SU-DHL-6 (cell line): ENCODE data around the gene MKI67.

Experiments used
- H2AFZ ChIP-seq: fragments of 200-600 bp; sonication (generic); 2 replicates; pipeline ENCODE4 v1.6.1; 2014; ENCODE audit warnings: low read depth, mild to moderate bottlenecking, moderate library complexity, mixed read lengths, antibody characterized with exemption, low read length; ENCODE audit not compliant: severe bottlenecking
- H3F3A ChIP-seq: fragments of 200-600 bp; shearing (Covaris generic); 2 replicates; pipeline ENCODE4 v1.6.0; 2016; ENCODE audit warnings: antibody characterized with exemption, mild to moderate bottlenecking; ENCODE audit not compliant: insufficient read depth
- H3K27ac ChIP-seq: fragments of 200-600 bp; sonication (generic); 2 replicates; pipeline ENCODE4 v1.5.1; 2016; ENCODE audit warnings: low read depth, mild to moderate bottlenecking, low read length, moderate library complexity, mixed read lengths
- H3K27me3 ChIP-seq: fragments of 200-600 bp; sonication (generic), shearing (Covaris generic); 2 replicates; pipeline ENCODE4 v1.6.0; 2014; ENCODE audit warnings: mild to moderate bottlenecking, low read length
- H3K36me3 ChIP-seq: fragments of 200-600 bp; sonication (generic); 2 replicates; pipeline ENCODE4 v1.6.1; 2014; ENCODE audit warnings: mild to moderate bottlenecking, low read length, mixed read lengths
- H3K4me2 ChIP-seq: fragments of 300-600, 200-600 bp; shearing (Covaris generic), sonication (generic); 2 replicates; pipeline ENCODE4 v1.6.0; 2014; ENCODE audit warnings: low read length, low read depth, mild to moderate bottlenecking; ENCODE audit not compliant: poor library complexity, severe bottlenecking
- H3K4me3 ChIP-seq: fragments of 200-600 bp; sonication (generic); 2 replicates; pipeline ENCODE4 v1.5.1; 2014; ENCODE audit warnings: antibody characterized with exemption, low read length, mild to moderate bottlenecking, mixed read lengths; ENCODE audit not compliant: insufficient read depth, poor library complexity, severe bottlenecking
- H3K79me2 ChIP-seq: fragments of 200-600 bp; sonication (generic); 2 replicates; pipeline ENCODE4 v1.6.1; 2014; ENCODE audit warnings: mild to moderate bottlenecking, low read length, moderate library complexity; ENCODE audit not compliant: insufficient read depth
- H3K9ac ChIP-seq: fragments of 200-600 bp; sonication (generic); 2 replicates; pipeline ENCODE4 v1.7.0; 2014; ENCODE audit warnings: mild to moderate bottlenecking, low read length
- H3K9me2 ChIP-seq: fragments of 200-600 bp; sonication (generic); replicated peaks from 2 replicates; pipeline ENCODE4 v1.6.1; 2014; ENCODE audit warnings: low read length; ENCODE audit not compliant: insufficient read depth
- H3K9me3 ChIP-seq: fragments of 200-600 bp; sonication (generic); 2 replicates; pipeline ENCODE4 v1.6.1; 2014; ENCODE audit warnings: low read length, mixed read lengths; ENCODE audit not compliant: insufficient read depth
- H4K20me1 ChIP-seq: fragments of 200-600 bp; sonication (generic); 2 replicates; pipeline ENCODE4 v1.6.1; 2014; ENCODE audit warnings: low read depth, mild to moderate bottlenecking, antibody characterized with exemption, low read length, moderate library complexity, mixed read lengths
- EZH2phosphoT487 ChIP-seq: fragments of 200-600 bp; sonication (generic), shearing (Covaris generic); conservative IDR thresholded peaks from 2 replicates; pipeline ENCODE4 v1.6.1; 2018; ENCODE audit warnings: mild to moderate bottlenecking, antibody characterized with exemption, low read length, moderate library complexity, mixed read lengths
- TF ChIP-seq, protein P1 (sequence below): fragments of 200-600 bp; sonication (generic); IDR thresholded peaks from one replicate; pipeline ENCODE4 v1.5.1; 2017; ENCODE audit warnings: antibody characterized with exemption, mild to moderate bottlenecking, low read length, moderate library complexity; ENCODE audit not compliant: insufficient read depth, poor library complexity, severe bottlenecking

Gene MKI67

DNA sequence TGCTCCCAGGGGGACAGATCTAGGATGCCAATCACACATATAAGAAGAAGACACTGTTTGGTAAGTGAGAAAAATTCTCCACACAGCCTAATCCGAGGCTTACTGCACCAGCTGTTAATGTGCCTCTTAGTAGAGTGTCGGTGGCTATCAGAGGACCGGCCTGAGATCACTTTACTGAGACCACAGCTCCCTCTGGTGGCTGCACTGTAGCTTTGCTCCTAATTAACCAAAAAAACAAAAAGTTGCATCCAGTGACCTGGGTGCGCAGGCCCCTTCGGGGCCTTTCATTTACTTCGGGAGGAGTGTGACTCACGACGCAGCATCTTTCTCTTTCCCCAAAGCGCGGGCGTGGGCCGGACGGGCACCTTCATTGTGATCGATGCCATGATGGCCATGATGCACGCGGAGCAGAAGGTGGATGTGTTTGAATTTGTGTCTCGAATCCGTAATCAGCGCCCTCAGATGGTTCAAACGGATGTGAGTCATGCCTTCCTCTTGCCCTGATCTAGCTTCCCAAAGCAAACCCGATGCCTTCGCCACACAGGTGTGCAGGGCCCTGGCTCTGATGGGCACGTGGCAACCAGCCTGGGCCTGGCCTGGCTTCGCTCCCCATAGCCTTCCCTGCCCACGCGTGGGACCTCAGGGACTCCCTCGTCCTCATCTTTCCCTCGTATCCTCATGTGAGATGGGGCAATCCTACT lies 56.7 kb downstream of the MKI67 start:
- H3K4me2 ChIP-seq = no peak overlapping the region
- H3K9me2 ChIP-seq = no peaks in the 10 kb centered on the region
- H2AFZ ChIP-seq = no peak overlapping the region
- H3K9me3 ChIP-seq = no peaks in the 10 kb centered on the region
- H3K4me3 ChIP-seq = no peak overlapping the region
- no peaks in the 10 kb centered on the region for H3K27me3 ChIP-seq
- H4K20me1 ChIP-seq = no peaks in the 10 kb centered on the region
- no peaks in the 10 kb centered on the region for H3F3A ChIP-seq
- no peak overlapping the region for H3K9ac ChIP-seq
- H3K27ac ChIP-seq = no peak overlapping the region
- H3K79me2 ChIP-seq = no peaks in the 10 kb centered on the region
- TF ChIP-seq EZH2phosphoT487 = no peak
- TF ChIP-seq, protein P1, sequence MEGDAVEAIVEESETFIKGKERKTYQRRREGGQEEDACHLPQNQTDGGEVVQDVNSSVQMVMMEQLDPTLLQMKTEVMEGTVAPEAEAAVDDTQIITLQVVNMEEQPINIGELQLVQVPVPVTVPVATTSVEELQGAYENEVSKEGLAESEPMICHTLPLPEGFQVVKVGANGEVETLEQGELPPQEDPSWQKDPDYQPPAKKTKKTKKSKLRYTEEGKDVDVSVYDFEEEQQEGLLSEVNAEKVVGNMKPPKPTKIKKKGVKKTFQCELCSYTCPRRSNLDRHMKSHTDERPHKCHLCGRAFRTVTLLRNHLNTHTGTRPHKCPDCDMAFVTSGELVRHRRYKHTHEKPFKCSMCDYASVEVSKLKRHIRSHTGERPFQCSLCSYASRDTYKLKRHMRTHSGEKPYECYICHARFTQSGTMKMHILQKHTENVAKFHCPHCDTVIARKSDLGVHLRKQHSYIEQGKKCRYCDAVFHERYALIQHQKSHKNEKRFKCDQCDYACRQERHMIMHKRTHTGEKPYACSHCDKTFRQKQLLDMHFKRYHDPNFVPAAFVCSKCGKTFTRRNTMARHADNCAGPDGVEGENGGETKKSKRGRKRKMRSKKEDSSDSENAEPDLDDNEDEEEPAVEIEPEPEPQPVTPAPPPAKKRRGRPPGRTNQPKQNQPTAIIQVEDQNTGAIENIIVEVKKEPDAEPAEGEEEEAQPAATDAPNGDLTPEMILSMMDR = peak; percentile 66
- H3K36me3 ChIP-seq = no peaks in the 10 kb centered on the region

DNA sequence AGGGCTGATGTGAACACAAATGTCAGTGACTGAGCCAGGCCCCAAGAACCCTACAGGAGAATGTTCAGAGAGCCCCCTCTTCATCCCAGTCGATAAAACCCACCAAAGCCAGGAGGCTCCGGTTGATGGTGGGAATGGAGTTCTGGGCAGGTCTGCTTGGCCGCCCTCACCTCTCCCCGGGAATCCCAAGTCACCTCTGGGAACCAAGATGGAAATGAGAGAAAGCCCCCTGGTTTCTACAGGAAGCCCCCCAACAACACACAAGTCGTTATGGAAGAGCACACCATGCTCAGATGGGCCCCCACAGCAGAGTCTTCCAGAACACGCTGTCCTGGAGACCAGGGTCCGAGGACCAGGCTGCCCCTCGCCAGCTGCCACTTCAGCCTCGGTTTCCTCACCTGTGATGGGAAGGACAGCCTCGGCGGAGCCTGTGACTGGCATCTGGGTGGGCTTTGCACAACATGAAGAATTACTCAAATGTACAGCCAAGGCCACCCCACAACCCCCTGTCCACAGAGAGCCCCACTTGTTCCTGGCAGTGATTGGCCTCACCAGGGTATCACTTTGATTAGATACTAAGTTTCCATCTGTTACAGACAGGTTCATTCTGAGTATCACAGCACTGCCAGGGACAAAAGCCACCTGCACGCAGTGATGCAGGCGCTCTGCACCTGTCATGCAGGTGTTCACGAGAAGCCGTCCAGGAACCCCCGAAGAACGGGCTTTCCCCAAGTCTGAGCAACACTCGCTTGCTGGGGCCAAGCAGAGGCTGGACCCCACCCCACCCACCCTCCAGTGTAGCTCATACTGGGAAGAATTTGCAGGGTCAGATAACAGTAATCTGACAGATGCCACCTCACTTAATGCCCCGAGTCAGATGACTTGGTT lies 57.6 kb downstream of the MKI67 start:
- H3K27me3 ChIP-seq = no peaks in the 10 kb centered on the region
- H3K9ac ChIP-seq = no peak overlapping the region
- H3K9me3 ChIP-seq = no peaks in the 10 kb centered on the region
- no peaks in the 10 kb centered on the region for H3K9me2 ChIP-seq
- no peak overlapping the region for H2AFZ ChIP-seq
- TF ChIP-seq, protein P1 = no peak
- no peak for TF ChIP-seq EZH2phosphoT487
- peaks cover under 1% of the 10 kb centered on the region; the same call in 1 of the 2 replicates for H3F3A ChIP-seq
- no peaks in the 10 kb centered on the region for H3K36me3 ChIP-seq
- H3K4me3 ChIP-seq = no peak overlapping the region
- H3K4me2 ChIP-seq = no peak overlapping the region
- no peak overlapping the region for H3K27ac ChIP-seq
- no peaks in the 10 kb centered on the region for H3K79me2 ChIP-seq
- no peaks in the 10 kb centered on the region for H4K20me1 ChIP-seq

- H3K27me3 ChIP-seq = no peaks in the 10 kb centered on the region
- H3K36me3 ChIP-seq = no peaks in the 10 kb centered on the region
- H4K20me1 ChIP-seq = no peaks in the 10 kb centered on the region
- H3K9me2 ChIP-seq = no peaks in the 10 kb centered on the region
- H3K27ac ChIP-seq = no peak overlapping the region
- no peak overlapping the region for H3K4me2 ChIP-seq
- TF ChIP-seq EZH2phosphoT487 = no peak
- TF ChIP-seq, protein P1 = no peak
- H3K9ac ChIP-seq = no peak overlapping the region
- H2AFZ ChIP-seq = no peak overlapping the region
- H3K4me3 ChIP-seq = no peak overlapping the region
- H3K79me2 ChIP-seq = no peaks in the 10 kb centered on the region
- peaks cover 6% of the 10 kb centered on the region; the same call in 1 of the 2 replicates for H3F3A ChIP-seq
- H3K9me3 ChIP-seq = no peaks in the 10 kb centered on the region
These were observed 58.4 kb downstream of the MKI67 start for GRCh38 chr10:128067691-128068397.
